SK-N-SH treated with all-trans-retinoic acid at 6 μM for 48 hours (cell line): Measurements from ENCODE around the gene MAGI3.
"Not testable (repeated sequence)": the region's sequence is repeated elsewhere in the genome, so short reads cannot be mapped to it uniquely, and the experiment has no call there.

Experiments
- ATAC-seq: fragments of 200-7000 bp; cut with Tn5 transposase; 3 replicates; pipeline ENCODE4 v1.9.1; 2020; ENCODE audit warnings: mild to moderate bottlenecking, moderate library complexity
- ARNTL ChIP-seq: fragments of 450-650 bp; formaldehyde crosslinking; IDR thresholded peaks from 2 replicates; pipeline ENCODE4 v1.5.0; 2020; ENCODE audit warnings: low read depth, mild to moderate bottlenecking, moderate library complexity, borderline replicate concordance
- BACH2 ChIP-seq: fragments of 250-450 bp; sonication (Bioruptor Pico); IDR thresholded peaks from 2 replicates; pipeline ENCODE4 v1.9.0; 2021; ENCODE audit warnings: mild to moderate bottlenecking, borderline replicate concordance
- CREB5 ChIP-seq: fragments of 250-450 bp; sonication (Bioruptor Pico); IDR thresholded peaks from 2 replicates; pipeline ENCODE4 v1.5.1; 2020; ENCODE audit warnings: low read depth, mild to moderate bottlenecking, moderate library complexity
- CSRNP3 ChIP-seq: fragments of 250-450 bp; sonication (Bioruptor Pico); IDR thresholded peaks from 2 replicates; pipeline ENCODE4 v1.5.1; 2021; ENCODE audit warnings: mild to moderate bottlenecking, moderate library complexity
- ESRRG ChIP-seq: fragments of 250-450 bp; sonication (Bioruptor Pico); IDR thresholded peaks from 2 replicates; pipeline ENCODE4 v1.6.1; 2021; ENCODE audit warnings: mild to moderate bottlenecking
- GLIS3 ChIP-seq: fragments of 250-450 bp; sonication (Bioruptor Pico); IDR thresholded peaks from 2 replicates; pipeline ENCODE4 v1.5.0; 2020; ENCODE audit warnings: mild to moderate bottlenecking, moderate library complexity
- ISL1 ChIP-seq: fragments of 250-450 bp; sonication (Bioruptor Pico); IDR thresholded peaks from 2 replicates; pipeline ENCODE4 v2.1.2; 2022; ENCODE audit warnings: mild to moderate bottlenecking, moderate library complexity
- OSR1 ChIP-seq: fragments of 250-450 bp; sonication (Bioruptor Pico); IDR thresholded peaks from 2 replicates; pipeline ENCODE4 v1.8.0; 2022; ENCODE audit warnings: moderate library complexity, mild to moderate bottlenecking, inconsistent platforms
- PATZ1 ChIP-seq: fragments of 250-450 bp; sonication (Bioruptor Pico); IDR thresholded peaks from 2 replicates; pipeline ENCODE4 v1.8.0; 2020; ENCODE audit warnings: mild to moderate bottlenecking, moderate library complexity, borderline replicate concordance
- PPARA ChIP-seq: fragments of 250-450 bp; sonication (Bioruptor Pico); IDR thresholded peaks from 2 replicates; pipeline ENCODE4 v1.5.0; 2020; ENCODE audit warnings: mild to moderate bottlenecking, borderline replicate concordance
- RARB ChIP-seq: fragments of 250-450 bp; sonication (Bioruptor Pico); IDR thresholded peaks from 2 replicates; pipeline ENCODE4 v1.8.0; 2021; ENCODE audit warnings: mild to moderate bottlenecking, moderate library complexity
- SNAI2 ChIP-seq: fragments of 250-450 bp; sonication (Bioruptor Pico); IDR thresholded peaks from 2 replicates; pipeline ENCODE4 v1.5.0; 2020; ENCODE audit warnings: mild to moderate bottlenecking, moderate library complexity
- TOX ChIP-seq: fragments of 250-450 bp; sonication (Bioruptor Pico); IDR thresholded peaks from 2 replicates; pipeline ENCODE4 v1.8.0; 2021; ENCODE audit warnings: mild to moderate bottlenecking, moderate library complexity, borderline replicate concordance
- TSHZ2 ChIP-seq: fragments of 250-450 bp; sonication (Bioruptor Pico); IDR thresholded peaks from 2 replicates; pipeline ENCODE4 v1.5.0; 2020; ENCODE audit warnings: mild to moderate bottlenecking, moderate library complexity
- ZFP3 ChIP-seq: fragments of 250-450 bp; sonication (Bioruptor Pico); IDR thresholded peaks from 2 replicates; pipeline ENCODE4 v1.5.0; 2020; ENCODE audit warnings: mild to moderate bottlenecking, moderate library complexity
- ZNF565 ChIP-seq: fragments of 450-650 bp; formaldehyde crosslinking; conservative IDR thresholded peaks from 2 replicates; pipeline ENCODE4 v1.5.0; 2020; ENCODE audit warnings: low read depth, mild to moderate bottlenecking, moderate library complexity
- ZNF8 ChIP-seq: fragments of 450-650 bp; formaldehyde crosslinking; IDR thresholded peaks from 2 replicates; pipeline ENCODE4 v1.5.0; 2020; ENCODE audit warnings: mild to moderate bottlenecking, moderate library complexity

MAGI3 gene

GRCh38 chr1:113694910-113695309 is 304.6 kb downstream of the MAGI3 start (continued):
- no peak for TF ChIP-seq ESRRG (CRISPR knock-in tag)
- TF ChIP-seq TSHZ2: no peak
- TF ChIP-seq ARNTL: no peak
- TF ChIP-seq OSR1 (CRISPR knock-in tag): no peak
- TF ChIP-seq PPARA (CRISPR knock-in tag): no peak
- no peak for TF ChIP-seq ZNF565 (CRISPR knock-in tag)

GRCh38 chr1:113701429-113701828 is 311.1 kb downstream of the MAGI3 start:
- no peak for TF ChIP-seq RARB (CRISPR knock-in tag)
- no peak for ATAC-seq

DNA sequence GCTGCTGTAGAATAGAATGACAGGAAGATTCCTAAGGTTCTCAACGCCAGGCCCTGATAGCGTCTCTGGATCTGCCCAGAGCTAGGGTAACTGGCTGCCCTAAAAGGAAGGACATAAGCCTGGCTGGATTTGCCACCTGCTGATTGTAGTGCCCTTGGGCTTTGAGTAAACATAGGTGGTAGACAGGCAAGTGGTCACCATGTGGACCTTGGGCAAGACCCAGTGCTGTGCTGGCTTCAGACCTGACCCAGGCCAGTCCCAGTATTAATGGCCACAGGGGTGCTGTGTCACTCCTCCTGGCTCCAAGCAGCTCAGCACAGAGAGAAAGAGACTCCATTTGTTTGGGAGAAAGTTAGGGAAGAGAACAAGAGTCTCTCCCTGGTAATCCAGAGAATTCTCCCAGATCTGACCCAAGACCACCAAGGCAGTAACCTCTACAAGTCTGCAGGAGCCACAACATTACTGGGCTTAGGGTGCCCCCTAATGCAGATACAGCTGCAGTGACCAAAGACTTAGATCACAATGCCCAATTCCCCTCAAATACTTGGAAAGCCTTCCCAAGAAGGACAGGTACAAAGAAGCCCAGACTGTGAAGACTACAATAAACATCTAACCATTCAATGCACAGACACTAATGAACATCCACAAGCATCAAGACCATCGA is 324.4 kb downstream of the MAGI3 start:
- TF ChIP-seq ZNF8 (CRISPR knock-in tag): no peak
- TF ChIP-seq ZNF565 (CRISPR knock-in tag): no peak
- no peak for TF ChIP-seq OSR1 (CRISPR knock-in tag)
- no peak for TF ChIP-seq ZFP3 (CRISPR knock-in tag)
- no peak for TF ChIP-seq TSHZ2
- no peak for TF ChIP-seq BACH2 (CRISPR knock-in tag)
- TF ChIP-seq CREB5 (CRISPR knock-in tag): no peak
- TF ChIP-seq PPARA (CRISPR knock-in tag): no peak
- TF ChIP-seq TOX (CRISPR knock-in tag): no peak
- no peak for TF ChIP-seq GLIS3 (CRISPR knock-in tag)
- TF ChIP-seq CSRNP3: no peak
- TF ChIP-seq ARNTL: no peak
- TF ChIP-seq ISL1: no peak
- no peak for TF ChIP-seq PATZ1 (CRISPR knock-in tag)
- no peak for TF ChIP-seq SNAI2 (CRISPR knock-in tag)
- no peak for ATAC-seq

DNA sequence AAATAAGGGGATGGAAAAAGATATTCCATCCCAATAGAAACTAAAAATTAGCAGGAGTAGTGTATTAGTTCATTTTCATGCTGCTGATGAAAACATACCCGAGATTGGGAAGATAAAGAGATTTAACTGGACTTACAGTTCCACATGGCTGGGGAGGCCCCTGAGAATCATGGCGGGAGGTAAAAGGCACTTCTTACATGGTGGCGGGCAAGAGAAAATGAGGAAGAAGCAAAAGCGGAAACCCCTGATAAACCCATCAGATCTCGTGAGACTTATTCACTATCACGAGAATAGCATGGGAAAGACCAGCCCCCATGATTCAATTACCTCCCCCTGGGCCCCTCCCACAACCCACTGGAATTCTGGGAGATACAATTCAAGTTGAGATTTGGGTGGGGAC is 327.2 kb downstream of the MAGI3 start:
- ATAC-seq: not testable (repeated sequence)

GRCh38 chr1:113718621-113719020 is 328.3 kb downstream of the MAGI3 start:
- not testable (repeated sequence) for ATAC-seq
